ENCODE measurements around the gene PLAC9.

The PLAC9 gene

DNA sequence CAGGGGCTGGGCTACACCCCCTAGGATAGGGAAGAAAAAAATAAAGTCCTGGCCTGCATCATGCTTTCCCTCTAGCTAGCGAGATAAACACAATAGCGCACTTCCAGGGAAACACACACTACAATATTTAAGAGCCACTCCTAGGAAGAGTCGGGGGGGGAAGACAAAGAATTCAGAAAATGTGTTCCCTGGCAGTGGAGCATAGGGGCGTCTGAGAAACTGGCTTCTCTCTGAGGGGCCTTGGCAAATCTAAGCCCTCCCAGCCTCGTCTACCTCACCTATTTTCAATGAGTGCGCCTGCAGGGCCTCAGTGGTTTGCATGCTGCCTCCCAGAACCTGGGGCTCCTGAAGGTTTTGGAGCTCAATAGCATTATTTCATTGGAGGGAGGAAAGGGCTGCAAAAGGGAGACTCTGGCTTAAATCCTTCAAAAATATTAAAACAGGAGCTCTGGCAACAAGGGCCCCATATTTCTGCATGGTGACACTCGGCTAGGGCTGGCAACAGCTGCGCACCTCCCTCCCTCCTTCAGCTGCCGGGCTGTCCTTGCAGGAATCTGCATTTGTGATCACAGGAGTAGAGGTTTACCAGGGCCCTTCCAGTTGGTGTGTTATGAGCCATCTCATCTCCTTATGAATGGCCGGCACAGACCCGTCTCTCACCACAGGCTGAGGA is 62.0 kb downstream of the PLAC9 start (continued):
- TF ChIP-seq ZNF843 (tag by site-specific recombination; IDR thresholded peaks at IDR 0.05), result no peak
- no peak for TF ChIP-seq KLF7 (tag by site-specific recombination; IDR thresholded peaks at IDR 0.05; ENCODE audit: borderline replicate concordance)

Measured in HEK293 (cell line).